ENCODE measurements around the gene FAM3C.

FAM3C gene

DNA sequence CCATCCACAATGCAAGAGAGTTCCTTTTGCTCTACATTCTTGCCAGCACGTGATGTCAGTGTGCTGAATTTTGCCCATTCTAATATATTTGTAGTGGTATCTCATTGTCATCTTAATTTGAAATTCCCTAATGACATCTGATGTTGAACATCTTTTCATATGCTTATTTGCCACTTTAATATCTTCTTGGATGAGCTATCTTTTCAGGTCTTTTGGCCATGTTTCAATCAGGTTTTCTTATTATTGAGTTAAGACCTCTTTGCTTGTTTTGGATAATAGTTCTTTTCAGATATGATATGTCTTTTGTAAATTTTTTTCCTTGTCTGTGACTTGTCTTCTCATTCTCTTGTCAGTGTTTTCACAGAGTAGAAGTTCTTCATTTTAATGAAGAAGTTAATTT lies 20.4 kb upstream of the FAM3C start:
- no peaks in the 10 kb centered on the region for H3K4me1 ChIP-seq (ENCODE audit: control insufficient read depth in 1 of 2, insufficient read depth in 1 of 2, low read depth in 1 of 2, low read length in 1 of 2)
- H3K36me3 ChIP-seq = no peaks in the 10 kb centered on the region
- TF ChIP-seq, protein P1, sequence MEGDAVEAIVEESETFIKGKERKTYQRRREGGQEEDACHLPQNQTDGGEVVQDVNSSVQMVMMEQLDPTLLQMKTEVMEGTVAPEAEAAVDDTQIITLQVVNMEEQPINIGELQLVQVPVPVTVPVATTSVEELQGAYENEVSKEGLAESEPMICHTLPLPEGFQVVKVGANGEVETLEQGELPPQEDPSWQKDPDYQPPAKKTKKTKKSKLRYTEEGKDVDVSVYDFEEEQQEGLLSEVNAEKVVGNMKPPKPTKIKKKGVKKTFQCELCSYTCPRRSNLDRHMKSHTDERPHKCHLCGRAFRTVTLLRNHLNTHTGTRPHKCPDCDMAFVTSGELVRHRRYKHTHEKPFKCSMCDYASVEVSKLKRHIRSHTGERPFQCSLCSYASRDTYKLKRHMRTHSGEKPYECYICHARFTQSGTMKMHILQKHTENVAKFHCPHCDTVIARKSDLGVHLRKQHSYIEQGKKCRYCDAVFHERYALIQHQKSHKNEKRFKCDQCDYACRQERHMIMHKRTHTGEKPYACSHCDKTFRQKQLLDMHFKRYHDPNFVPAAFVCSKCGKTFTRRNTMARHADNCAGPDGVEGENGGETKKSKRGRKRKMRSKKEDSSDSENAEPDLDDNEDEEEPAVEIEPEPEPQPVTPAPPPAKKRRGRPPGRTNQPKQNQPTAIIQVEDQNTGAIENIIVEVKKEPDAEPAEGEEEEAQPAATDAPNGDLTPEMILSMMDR (IDR thresholded peaks at IDR 0.05) = no peak
- H3K4me3 ChIP-seq (ENCODE audit: low read depth in 1 of 2, low read length in 1 of 2) = no peak overlapping the region
- H3K9me3 ChIP-seq = no peaks in the 10 kb centered on the region
- no peaks in the 10 kb centered on the region for H3K27me3 ChIP-seq
- no peak overlapping the region for H3K27ac ChIP-seq

DNA sequence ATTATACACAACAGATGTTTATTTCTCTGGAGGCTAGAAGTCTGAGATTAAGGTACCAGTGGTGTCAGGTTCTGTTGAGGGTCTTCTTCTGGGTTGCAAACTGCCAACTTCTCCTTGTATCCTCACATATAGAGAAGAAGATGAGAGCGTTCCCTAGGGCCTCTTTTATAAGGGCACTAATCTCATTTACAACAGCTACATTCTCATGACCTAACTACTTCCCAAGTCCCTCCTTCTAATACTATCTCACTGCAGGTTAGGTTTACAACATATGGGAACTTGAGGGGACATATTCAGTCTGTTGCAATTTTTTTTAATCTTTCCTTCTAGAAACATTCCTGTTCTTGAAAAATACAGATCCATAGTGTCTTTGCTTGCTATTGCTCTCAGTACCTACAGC lies 18.3 kb upstream of the FAM3C start:
- Histone ChIP-seq H3K4me1 (ENCODE audit: control insufficient read depth in 1 of 2, insufficient read depth in 1 of 2, low read depth in 1 of 2, low read length in 1 of 2) (no peaks in the 10 kb centered on the region), H3K4me3 (ENCODE audit: low read depth in 1 of 2, low read length in 1 of 2) (no peak overlapping the region), H3K36me3 (no peaks in the 10 kb centered on the region), H3K27ac (no peak overlapping the region), H3K27me3 (peaks cover 7% of the 10 kb centered on the region), H3K9me3 (no peaks in the 10 kb centered on the region)
- TF ChIP-seq, protein P1 (IDR thresholded peaks at IDR 0.05) = no peak

DNA sequence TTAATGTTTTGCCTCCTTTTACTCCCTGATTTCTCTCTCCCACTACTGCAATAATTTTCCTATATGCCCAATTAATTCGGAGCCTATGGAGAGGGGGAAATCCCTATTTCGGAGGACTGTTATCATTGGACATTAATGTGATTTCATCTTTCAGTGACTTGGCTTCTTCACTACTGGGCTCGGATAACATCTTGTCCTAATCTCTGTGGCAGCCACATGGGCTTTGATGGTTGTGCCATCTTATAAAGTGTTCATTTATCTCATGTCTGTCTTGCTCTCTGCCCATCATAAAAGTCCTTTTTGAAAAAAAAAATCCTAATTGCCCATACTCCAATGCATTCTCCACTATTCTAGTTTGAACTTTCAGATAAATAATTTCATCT lies 15.5 kb upstream of the FAM3C start:
- Histone ChIP-seq H3K27me3 (peaks cover 7% of the 10 kb centered on the region), H3K27ac (no peak overlapping the region), H3K9me3 (no peaks in the 10 kb centered on the region), H3K4me1 (ENCODE audit: control insufficient read depth in 1 of 2, insufficient read depth in 1 of 2, low read depth in 1 of 2, low read length in 1 of 2) (no peaks in the 10 kb centered on the region), H3K36me3 (no peaks in the 10 kb centered on the region), H3K4me3 (ENCODE audit: low read depth in 1 of 2, low read length in 1 of 2) (no peak overlapping the region)
- TF ChIP-seq, protein P1 (IDR thresholded peaks at IDR 0.05) = no peak

DNA sequence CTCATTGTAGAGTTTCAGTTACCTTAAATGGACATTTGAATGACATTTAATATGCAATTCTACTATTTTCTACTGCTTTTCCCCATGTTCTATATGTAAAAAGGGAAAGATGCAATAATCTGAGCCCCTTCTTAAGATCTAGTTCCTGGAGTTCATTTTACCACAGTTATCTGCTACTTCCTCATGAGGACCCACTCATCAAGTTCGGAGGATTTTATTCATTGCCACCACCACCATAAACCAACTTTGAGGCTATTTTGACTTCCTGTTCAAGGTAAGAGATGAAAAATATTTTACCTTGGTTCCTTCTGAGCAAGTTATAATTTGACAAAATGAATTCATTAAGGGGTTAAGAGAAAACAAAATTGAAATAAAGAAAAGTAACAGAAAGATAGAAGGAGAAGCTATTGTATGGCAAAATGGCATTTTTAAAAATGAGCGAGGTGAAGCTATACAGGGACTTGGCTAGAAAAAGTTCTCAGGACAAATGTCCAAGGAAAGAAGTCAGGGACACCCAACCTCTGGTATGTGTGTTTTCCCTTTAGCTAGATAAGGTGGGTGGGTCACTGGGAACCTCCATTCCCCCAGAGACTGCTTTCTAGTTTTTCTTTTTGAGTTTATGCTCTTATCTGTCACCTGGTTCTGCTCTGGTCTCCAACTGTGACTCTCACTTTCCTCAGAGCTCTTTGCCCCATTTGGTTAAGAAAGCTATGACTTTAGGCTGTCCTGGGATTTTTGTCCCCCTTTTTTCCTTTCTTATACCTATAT lies 14.9 kb upstream of the FAM3C start:
- TF ChIP-seq, protein P1 (IDR thresholded peaks at IDR 0.05) = no peak
- H3K27me3 ChIP-seq = peaks cover 7% of the 10 kb centered on the region

DNA sequence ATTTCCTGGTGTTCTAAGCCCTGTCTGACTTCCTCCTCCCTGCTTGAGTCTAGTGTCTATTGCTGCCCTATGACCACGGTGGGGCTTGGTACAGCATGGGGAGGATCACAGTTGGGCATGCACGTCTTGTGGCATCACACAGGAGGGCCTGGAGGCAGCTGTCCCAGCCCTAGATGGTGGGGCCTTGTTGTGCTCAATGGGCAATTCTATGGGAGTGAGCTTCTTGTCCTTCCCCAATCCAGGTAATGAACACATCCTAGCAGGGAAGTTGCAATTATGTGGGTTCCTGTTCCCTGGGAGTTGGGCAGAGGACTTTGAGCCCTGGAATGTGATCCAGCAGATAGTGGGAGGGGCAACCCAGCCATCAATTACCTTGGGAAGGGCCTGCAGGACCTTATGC lies 10.8 kb upstream of the FAM3C start:
- TF ChIP-seq, protein P1 (IDR thresholded peaks at IDR 0.05) = no peak
- no peak overlapping the region for H3K4me3 ChIP-seq (ENCODE audit: low read depth in 1 of 2, low read length in 1 of 2)

More for the DNA sequence above, 14.9 kb upstream of the FAM3C start:
- H3K36me3 ChIP-seq = no peaks in the 10 kb centered on the region
- no peak overlapping the region for H3K27ac ChIP-seq
- H3K4me3 ChIP-seq (ENCODE audit: low read depth in 1 of 2, low read length in 1 of 2) = no peak overlapping the region
- no peaks in the 10 kb centered on the region for H3K4me1 ChIP-seq (ENCODE audit: control insufficient read depth in 1 of 2, insufficient read depth in 1 of 2, low read depth in 1 of 2, low read length in 1 of 2)
- H3K9me3 ChIP-seq = no peaks in the 10 kb centered on the region

More for the DNA sequence above, 10.8 kb upstream of the FAM3C start:
- Histone ChIP-seq H3K9me3 (no peaks in the 10 kb centered on the region), H3K27me3 (peaks cover 7% of the 10 kb centered on the region), H3K36me3 (no peaks in the 10 kb centered on the region), H3K27ac (no peak overlapping the region), H3K4me1 (ENCODE audit: control insufficient read depth in 1 of 2, insufficient read depth in 1 of 2, low read depth in 1 of 2, low read length in 1 of 2) (no peaks in the 10 kb centered on the region)
